HG03354 (cell line): Measurements from ENCODE around the gene UGT1A7.
"Not testable (repeated sequence)": the region's sequence is repeated elsewhere in the genome, so short reads cannot be mapped to it uniquely, and the experiment has no call there.

Experiments
- ATAC-seq: cut with Tn5 transposase; IDR thresholded peaks from one replicate; pipeline ENCODE4 v1.9.1; 2021; ENCODE audit warnings: mild to moderate bottlenecking; ENCODE audit not compliant: unreplicated experiment, poor library complexity, severe bottlenecking

Gene UGT1A7

DNA sequence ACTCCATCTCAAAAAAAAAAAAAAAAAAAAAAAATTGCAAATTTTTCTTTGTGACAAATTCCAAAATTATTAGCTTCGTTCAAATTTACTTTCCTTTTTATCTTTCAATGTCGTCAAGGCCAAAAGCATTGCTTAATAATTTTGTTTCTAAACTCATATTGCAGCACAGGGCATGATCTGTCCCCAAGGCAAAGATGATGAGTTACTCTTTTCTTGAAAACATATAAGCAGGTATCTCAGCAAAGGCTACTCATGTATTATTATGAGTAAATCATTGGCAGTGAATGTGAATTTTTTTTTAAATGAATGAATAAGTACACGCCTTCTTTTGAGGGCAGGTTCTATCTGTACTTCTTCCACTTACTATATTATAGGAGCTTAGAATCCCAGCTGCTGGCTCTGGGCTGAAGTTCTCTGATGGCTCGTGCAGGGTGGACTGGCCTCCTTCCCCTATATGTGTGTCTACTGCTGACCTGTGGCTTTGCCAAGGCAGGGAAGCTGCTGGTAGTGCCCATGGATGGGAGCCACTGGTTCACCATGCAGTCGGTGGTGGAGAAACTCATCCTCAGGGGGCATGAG is at the start of gene UGT1A7:
UGT1A7 (plus strand) TSS at position 381 of the 579 bp plus-strand sequence; CDS start at position 418, 37 bp downstream.
- no peak for ATAC-seq

DNA sequence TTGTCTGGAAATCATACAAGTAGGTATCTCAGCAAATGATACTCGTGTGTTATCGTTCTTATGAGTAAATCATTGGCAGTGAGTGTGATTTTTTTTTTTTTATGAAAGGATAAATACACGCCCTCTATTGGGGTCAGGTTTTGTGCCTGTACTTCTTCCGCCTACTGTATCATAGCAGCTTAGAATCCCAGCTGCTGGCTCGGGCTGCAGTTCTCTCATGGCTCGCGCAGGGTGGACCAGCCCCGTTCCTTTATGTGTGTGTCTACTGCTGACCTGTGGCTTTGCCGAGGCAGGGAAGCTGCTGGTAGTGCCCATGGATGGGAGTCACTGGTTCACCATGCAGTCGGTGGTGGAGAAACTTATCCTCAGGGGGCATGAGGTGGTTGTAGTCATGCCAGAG is 45.4 kb upstream of the UGT1A7 start, which contains the start of gene UGT1A10:
UGT1A10 (plus strand) TSS at position 143 of the 400 bp plus-strand sequence; CDS start at position 218, 75 bp downstream.
- not testable (repeated sequence) for ATAC-seq

- ATAC-seq, result no peak
Measured at GRCh38 chr2:233638836-233639235, 42.9 kb upstream of the UGT1A7 start.

DNA sequence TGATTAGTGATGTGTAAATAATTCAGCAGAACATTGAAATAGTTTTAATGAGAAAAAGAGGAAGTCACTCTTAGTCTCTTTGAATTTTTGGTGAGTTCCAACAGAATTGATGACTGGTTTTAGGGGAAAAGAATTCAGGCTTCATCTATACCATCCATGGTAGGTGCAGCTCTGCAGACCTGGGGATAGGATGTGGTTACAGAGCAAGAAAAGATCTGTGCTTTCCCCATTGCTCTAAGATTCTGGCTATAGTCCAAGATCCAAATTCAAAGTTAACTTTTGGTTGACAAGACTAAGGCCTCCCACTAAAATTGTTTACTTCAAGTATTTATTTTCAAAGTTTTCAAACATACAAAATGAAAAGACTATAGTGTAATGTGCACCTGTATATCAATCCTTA is 41.8 kb upstream of the UGT1A7 start:
- no peak for ATAC-seq

GRCh38 chr2:233643128-233643527 is 38.6 kb upstream of the UGT1A7 start:
- no peak for ATAC-seq

- ATAC-seq, result not testable (repeated sequence)
Measured at GRCh38 chr2:233646033-233646432, 35.7 kb upstream of the UGT1A7 start.

- ATAC-seq, result no peak
Measured at GRCh38 chr2:233650981-233651380, 30.7 kb upstream of the UGT1A7 start.

GRCh38 chr2:233651430-233651829 is 30.3 kb upstream of the UGT1A7 start:
- ATAC-seq, result no peak

GRCh38 chr2:233654501-233654900 is 27.2 kb upstream of the UGT1A7 start:
- ATAC-seq, result no peak

GRCh38 chr2:233655043-233655442 is 26.7 kb upstream of the UGT1A7 start:
- ATAC-seq, result no peak

GRCh38 chr2:233655943-233656342 is 25.8 kb upstream of the UGT1A7 start:
- not testable (repeated sequence) for ATAC-seq

- no peak for ATAC-seq
Measured at GRCh38 chr2:233656443-233656842, 25.3 kb upstream of the UGT1A7 start.

DNA sequence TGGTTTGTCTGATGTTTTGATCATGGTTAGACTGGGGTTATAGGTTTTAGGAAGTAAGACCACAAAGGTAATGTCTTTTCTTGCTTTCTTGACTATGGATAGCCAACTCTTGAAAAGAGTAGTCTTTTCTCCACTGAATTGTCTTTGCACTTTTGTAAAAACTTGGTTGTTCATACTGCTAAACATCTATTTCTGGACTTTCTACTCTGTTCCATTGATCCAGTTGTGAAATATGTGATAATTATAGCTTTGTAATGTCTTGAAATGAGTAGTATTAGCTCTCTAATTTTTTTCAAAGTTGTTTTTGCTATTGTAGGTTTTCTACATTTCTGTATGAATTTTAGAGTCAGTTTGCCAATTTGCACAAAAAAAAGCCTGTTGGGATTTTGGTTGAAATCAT is 23.1 kb upstream of the UGT1A7 start:
- ATAC-seq, result no peak

DNA sequence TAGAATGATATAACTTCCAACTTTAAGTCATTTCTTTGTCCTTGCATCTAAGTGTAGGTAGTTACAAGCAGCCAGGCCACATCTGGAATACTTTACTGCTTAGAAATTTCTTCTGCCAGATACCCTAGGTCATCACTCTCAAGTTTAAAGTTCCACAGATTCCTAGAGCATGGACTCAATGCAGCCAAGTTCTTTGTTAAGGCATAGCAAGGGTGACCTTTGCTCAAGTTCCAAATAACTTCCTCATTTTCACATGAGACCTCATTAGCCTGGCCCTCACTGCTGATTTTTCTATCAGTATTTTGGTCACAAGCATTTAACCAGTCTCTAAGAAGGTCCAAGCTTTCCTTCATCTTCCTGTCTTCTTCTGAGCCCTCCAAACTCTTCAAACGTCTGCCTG is 17.8 kb upstream of the UGT1A7 start:
- no peak for ATAC-seq

DNA sequence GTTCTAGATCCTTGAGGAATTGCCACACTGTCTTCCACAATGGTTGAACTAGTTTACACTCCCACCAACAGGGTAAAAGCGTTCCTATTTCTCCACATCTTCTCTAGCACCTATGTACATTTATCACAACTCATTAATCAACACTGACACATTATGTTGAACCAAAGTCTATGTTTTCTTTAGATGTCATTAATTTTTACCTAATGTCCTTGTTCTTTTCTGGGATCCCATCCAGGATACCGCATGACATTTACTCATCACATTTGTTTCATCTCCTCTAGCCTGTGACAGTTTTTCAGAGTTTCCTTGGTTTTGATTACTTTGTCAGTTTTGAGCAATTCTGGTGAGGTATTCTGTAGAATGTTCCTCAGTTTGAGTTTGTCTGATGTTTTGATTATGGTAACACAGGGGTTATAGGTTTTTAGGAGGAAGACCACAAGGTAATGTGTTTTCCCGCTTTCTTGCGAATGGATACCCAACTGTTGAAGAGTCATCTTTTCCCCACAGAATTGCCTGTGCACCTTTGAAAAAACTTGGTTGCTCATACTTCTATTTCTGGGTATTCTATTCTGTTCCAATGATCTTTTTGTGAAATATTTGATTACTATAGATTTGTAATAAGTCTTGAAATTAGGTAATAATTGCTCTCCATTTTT is 13.0 kb upstream of the UGT1A7 start:
- ATAC-seq, result no peak

DNA sequence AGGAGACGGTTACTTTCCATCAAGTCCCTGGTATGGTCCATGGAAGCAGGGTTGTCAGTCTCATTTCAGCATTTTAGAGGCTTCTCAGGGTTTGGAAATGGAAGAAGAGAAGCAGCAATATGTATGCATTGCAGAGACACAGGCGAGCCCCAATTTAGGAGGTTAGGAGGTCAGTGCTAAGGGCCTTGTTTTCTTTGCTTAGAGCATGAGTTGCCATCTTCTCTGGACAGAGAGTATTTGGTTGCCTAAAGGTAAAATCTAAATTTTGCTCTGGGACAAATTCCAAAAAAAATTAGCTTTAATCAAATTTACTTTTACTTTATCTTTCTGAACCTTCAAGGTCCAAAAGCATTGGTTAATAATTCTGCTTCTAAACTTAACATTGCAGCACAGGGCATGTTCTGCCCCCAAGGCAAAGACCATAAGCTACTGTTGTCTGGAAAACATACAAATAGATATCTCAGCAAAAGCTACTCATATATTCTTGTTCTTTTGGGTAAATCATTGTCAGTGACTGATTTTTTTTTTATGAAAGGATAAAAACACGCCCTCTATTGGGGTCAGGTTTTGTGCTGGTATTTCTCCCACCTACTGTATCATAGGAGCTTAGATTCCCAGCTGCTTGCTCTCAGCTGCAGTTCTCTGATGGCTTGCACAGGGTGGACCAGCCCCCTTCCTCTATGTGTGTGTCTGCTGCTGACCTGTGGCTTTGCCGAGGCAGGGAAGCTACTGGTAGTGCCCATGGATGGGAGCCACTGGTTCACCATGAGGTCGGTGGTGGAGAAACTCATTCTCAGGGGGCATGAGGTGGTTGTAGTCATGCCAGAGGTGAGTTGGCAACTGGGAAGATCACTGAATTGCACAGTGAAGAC is 10.2 kb upstream of the UGT1A7 start, which contains the start of gene UGT1A9:
UGT1A9 (plus strand) TSS at position 609 of the 872 bp plus-strand sequence; CDS start at position 646, 37 bp downstream.
- no peak for ATAC-seq

GRCh38 chr2:233672886-233673285 is 8.8 kb upstream of the UGT1A7 start:
- no peak for ATAC-seq

GRCh38 chr2:233673896-233674295 is 7.8 kb upstream of the UGT1A7 start:
- ATAC-seq, result no peak

DNA sequence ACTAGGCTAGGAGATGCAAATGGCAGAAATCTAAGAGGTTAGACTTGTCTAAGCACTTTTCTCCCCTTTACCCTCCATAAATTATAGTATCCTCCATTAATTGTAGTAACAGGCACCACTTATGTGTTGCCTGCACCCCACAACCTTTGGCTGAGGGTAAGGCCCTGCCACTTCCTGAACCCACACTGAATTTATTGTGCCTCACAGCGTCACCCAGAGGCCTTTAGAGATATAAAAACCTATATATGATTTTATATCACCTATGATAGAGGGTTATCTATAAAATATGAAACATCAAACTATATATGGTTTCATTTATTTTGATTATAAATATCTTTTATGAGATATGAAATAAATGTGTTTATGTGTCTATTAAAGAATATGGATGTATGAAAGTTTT is 7.4 kb upstream of the UGT1A7 start:
- no peak for ATAC-seq

DNA sequence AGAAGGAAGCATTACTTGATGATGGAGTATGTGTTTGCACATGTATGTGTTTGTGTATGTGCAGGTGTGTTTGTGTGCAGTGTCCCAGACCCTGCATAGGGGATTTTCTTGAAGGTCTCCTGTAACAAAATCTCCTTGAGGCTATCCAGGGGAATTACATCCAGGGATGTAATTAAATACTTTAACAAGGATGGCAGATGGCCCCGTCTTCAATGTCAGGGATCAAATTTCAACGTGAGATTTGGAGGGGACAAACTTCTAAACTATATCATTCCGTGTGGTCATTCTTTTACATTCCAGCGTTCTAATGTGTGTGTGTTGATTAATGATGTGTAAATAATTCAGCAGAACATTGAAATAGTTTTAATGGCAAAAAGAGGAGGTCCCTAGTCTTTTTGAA is 6.7 kb upstream of the UGT1A7 start:
- ATAC-seq, result no peak
